ENCODE results near the gene BST2. TPM values are rescaled to one million over a fixed set of nuclear protein-coding genes. Genes with fewer than 3 reads are reported as not detected.

Gene BST2
- total and polyA plus RNA-seq, 2 of the 8 experiments (the other 6 are each of a cell fraction or from before 2014, with no cell fraction given): 18.1 to 72.8 TPM

GRCh38 chr19:17390665-17391370 lies 14.6 kb downstream of the BST2 start (continued):
- TF ChIP-seq CTBP2 (IDR thresholded peaks at IDR 0.05; ENCODE audit: borderline replicate concordance, insufficient read depth, insufficient read length, low read length): no peak
- peak; percentile 52 to 64; a peak in 1 of 4 replicates for TF ChIP-seq HDAC2 (IDR thresholded peaks at IDR 0.05; ENCODE audit: borderline replicate concordance in 1 of 2, low read depth in 2 of 2, low read length in 2 of 2)
- 0 out of 2 replicates have a peak, but pooled peaks have one; percentile 49 for TF ChIP-seq SP4 (IDR thresholded peaks at IDR 0.05; ENCODE audit: low read length)
- peak; percentile 19; the same call in 1 of the 2 replicates for TF ChIP-seq ATF2 (IDR thresholded peaks at IDR 0.05; ENCODE audit: low read length)
- no peak for TF ChIP-seq EGR1 (IDR thresholded peaks at IDR 0.05; ENCODE audit: borderline replicate concordance, low read depth, low read length)
- peak; percentile 63 for TF ChIP-seq MAX (IDR thresholded peaks at IDR 0.05)
- peak; percentile 37; the same call in 1 of the 2 replicates for TF ChIP-seq CREB1 (IDR thresholded peaks at IDR 0.05)
- TF ChIP-seq SIN3A (conservative IDR thresholded peaks at IDR 0.05 in 1 of 2, IDR thresholded peaks at IDR 0.05 in 1 of 2; ENCODE audit: low read depth in 1 of 2, low read length in 2 of 2): peak in 1 of 2 experiments; percentile 12; a peak in 1 of 4 replicates
- peak; percentile 68 for TF ChIP-seq KDM4A (IDR thresholded peaks at IDR 0.05; ENCODE audit: low read depth, low read length, severe bottlenecking)
- TF ChIP-seq TAF7 (optimal IDR thresholded peaks at IDR 0.05; ENCODE audit: borderline replicate concordance, low read depth, low read length): peak; percentile 12
- peak; percentile 6; the same call in 1 of the 2 replicates for TF ChIP-seq E2F6 (IDR thresholded peaks at IDR 0.05)
- 0 out of 2 replicates have a peak, but pooled peaks have one; percentile 17 for TF ChIP-seq CHD2 (IDR thresholded peaks at IDR 0.05; ENCODE audit: low read length)
- TF ChIP-seq EP300 (IDR thresholded peaks at IDR 0.05; ENCODE audit: borderline replicate concordance in 1 of 2, low read depth in 2 of 2, low read length in 2 of 2): peak in 1 of 2 experiments; percentile 68; a peak in 1 of 3 replicates
- peak; percentile 67 for TF ChIP-seq ASH2L (IDR thresholded peaks at IDR 0.05; ENCODE audit: low read length)
- TF ChIP-seq JUND (IDR thresholded peaks at IDR 0.05; ENCODE audit: low read length): no peak
- TF ChIP-seq SP1 (IDR thresholded peaks at IDR 0.05; ENCODE audit: low read depth, low read length): peak; percentile 76; the same call in 1 of the 2 replicates
- TF ChIP-seq RBBP5 (IDR thresholded peaks at IDR 0.05; ENCODE audit: borderline replicate concordance, low read depth, low read length): peak; percentile 50; the same call in 1 of the 2 replicates
- TF ChIP-seq NRF1 (IDR thresholded peaks at IDR 0.05; ENCODE audit: low read depth, low read length): peak; percentile 48

Data from H1 (cell line).